Smooth muscle cell (in vitro differentiated cells): Measurements from ENCODE around the gene ZCCHC2. TPM values are rescaled to one million over a fixed set of nuclear protein-coding genes. Genes with fewer than 3 reads are reported as not detected.

ENCODE experiments used
- DNase-seq: peaks from one replicate; lab custom pipeline; 2025; ENCODE audit not compliant: unreplicated experiment; lab: John Stamatoyannopoulos, UW
- H2AFZ ChIP-seq: fragments of 200-600 bp; sonication (generic); 2 replicates; pipeline ENCODE4 v1.6.0; 2016; ENCODE audit warnings: antibody characterized with exemption, low read depth, mild to moderate bottlenecking
- H3F3A ChIP-seq: fragments of 200-600 bp; sonication (generic); 2 replicates; pipeline ENCODE4 v1.6.0; 2017; ENCODE audit warnings: antibody characterized with exemption, low read depth
- H3K27ac ChIP-seq: fragments of 200-600 bp; sonication (generic); 2 replicates; pipeline ENCODE4 v1.5.1; 2016; ENCODE audit warnings: low read depth, mild to moderate bottlenecking
- H3K27me3 ChIP-seq: fragments of 200-600 bp; sonication (generic); 2 replicates; pipeline ENCODE4 v1.6.1; 2016; ENCODE audit warnings: low read depth, mild to moderate bottlenecking
- H3K36me3 ChIP-seq: fragments of 200-600 bp; sonication (generic); 2 replicates; pipeline ENCODE4 v1.5.1; 2016; ENCODE audit warnings: low read depth
- H3K4me1 ChIP-seq: fragments of 200-600 bp; sonication (generic); 2 replicates; pipeline ENCODE4 v1.5.1; 2016; ENCODE audit warnings: low read depth
- H3K4me2 ChIP-seq: fragments of 200-600 bp; sonication (generic); 2 replicates; pipeline ENCODE4 v1.6.0; 2016; ENCODE audit warnings: mild to moderate bottlenecking
- H3K4me3 ChIP-seq: fragments of 200-600 bp; sonication (generic); 2 replicates; pipeline ENCODE4 v1.5.1; 2016; ENCODE audit warnings: mild to moderate bottlenecking
- H3K79me2 ChIP-seq: fragments of 200-600 bp; sonication (generic); 2 replicates; pipeline ENCODE4 v1.6.0; 2016; ENCODE audit warnings: low read depth, mild to moderate bottlenecking
- H3K9ac ChIP-seq: fragments of 200-600 bp; sonication (generic); 2 replicates; pipeline ENCODE4 v1.6.0; 2016; ENCODE audit warnings: low read depth
- H3K9me3 ChIP-seq: fragments of 200-600 bp; sonication (generic); replicated peaks from 2 replicates; pipeline ENCODE4 v1.5.1; 2016; ENCODE audit warnings: low read depth
- H4K20me1 ChIP-seq: fragments of 200-600 bp; sonication (generic); 2 replicates; pipeline ENCODE4 v1.6.0; 2016; ENCODE audit warnings: low read depth
- CTCF ChIP-seq: fragments of 200-600 bp; sonication (generic); IDR thresholded peaks from 2 replicates; pipeline ENCODE4 v1.5.1; 2017; ENCODE audit warnings: borderline replicate concordance, mild to moderate bottlenecking, antibody characterized with exemption; ENCODE audit not compliant: insufficient read depth, poor library complexity, severe bottlenecking
- WGBS: methylation state at CpG from one replicate; pipeline ENCODE4 v1.1.7; 2016; ENCODE audit warnings: low lambda C conversion rate; 5-methylcytosine and 5-hydroxymethylcytosine counted together
- polyA plus RNA-seq: library from polyadenylated mRNA; unstranded; fragments of >200 nt; fragmentation: Nextera tagmentation; extraction: Ambion mirVana; gene quantifications from 2 replicates; pipeline ENCODE4 v1.2.1, GENCODE V29; 2016
- total RNA-seq: library from RNA; depleted of rRNA; stranded (reverse); fragments of >200 nt; gene quantifications from 2 replicates; pipeline ENCODE4 v1.2.3, GENCODE V29; 2014

Gene ZCCHC2
- total and polyA plus RNA-seq, 2 experiments from 2014 or later: 0.74 to 8.1 TPM

GRCh38 chr18:62522178-62522503 is 684 bp upstream of the ZCCHC2 start:
- DNase-seq: no peak
- peak overlapping the region; percentile 91 for H3K4me3 ChIP-seq
- H3K9ac ChIP-seq: peak overlapping the region; percentile 69
- peak overlapping the region; percentile 99 for H2AFZ ChIP-seq
- peak overlapping the region; percentile 83 for H3K4me2 ChIP-seq
- peak overlapping the region; percentile 85 for H3K27ac ChIP-seq
- TF ChIP-seq CTCF: no peak
- peaks cover 14% of the 10 kb centered on the region for H3K79me2 ChIP-seq
- no peaks in the 10 kb centered on the region for H3K36me3 ChIP-seq
- H4K20me1 ChIP-seq: peaks cover 9% of the 10 kb centered on the region
- H3F3A ChIP-seq: peaks cover 5% of the 10 kb centered on the region
- peaks cover 6% of the 10 kb centered on the region for H3K27me3 ChIP-seq
- WGBS: under 1% methylated on average over 31 of the region's 32 CpGs
- peaks cover 17% of the 10 kb centered on the region for H3K4me1 ChIP-seq
- no peaks in the 10 kb centered on the region for H3K9me3 ChIP-seq

- H3K9me3 ChIP-seq: no peaks in the 10 kb centered on the region
- WGBS: 0% methylated on average over 20 of the region's 62 CpGs
- peak overlapping the region; percentile 83 for H3K4me2 ChIP-seq
- peak overlapping the region; percentile 91 for H3K4me3 ChIP-seq
- H3K9ac ChIP-seq: no peak overlapping the region
- peaks cover 7% of the 10 kb centered on the region for H3F3A ChIP-seq
- peaks cover 18% of the 10 kb centered on the region for H3K79me2 ChIP-seq
- H3K4me1 ChIP-seq: peaks cover 18% of the 10 kb centered on the region
- H4K20me1 ChIP-seq: peaks cover 9% of the 10 kb centered on the region
- peak overlapping the region; percentile 85 for H3K27ac ChIP-seq
- no peaks in the 10 kb centered on the region for H3K36me3 ChIP-seq
- no peak for TF ChIP-seq CTCF
- peaks cover 6% of the 10 kb centered on the region for H3K27me3 ChIP-seq
- DNase-seq: no peak
- no peak overlapping the region for H2AFZ ChIP-seq
Observed at GRCh38 chr18:62523255-62523588, 397 bp downstream of the ZCCHC2 start.

GRCh38 chr18:62523631-62524439 is 1.0 kb downstream of the ZCCHC2 start:
- peak; percentile 28 for DNase-seq
- peak overlapping the region; percentile 77 for H2AFZ ChIP-seq
- H3K9me3 ChIP-seq: no peaks in the 10 kb centered on the region
- H4K20me1 ChIP-seq: peaks cover 9% of the 10 kb centered on the region
- peak overlapping the region; percentile 31 for H3K9ac ChIP-seq
- peak overlapping the region; percentile 98 for H3K4me2 ChIP-seq
- H3K27me3 ChIP-seq: peaks cover 6% of the 10 kb centered on the region
- H3K4me3 ChIP-seq: peak overlapping the region; percentile 86
- H3F3A ChIP-seq: peaks cover 7% of the 10 kb centered on the region
- peaks cover 23% of the 10 kb centered on the region for H3K79me2 ChIP-seq
- H3K27ac ChIP-seq: no peak overlapping the region
- no peak for TF ChIP-seq CTCF
- H3K36me3 ChIP-seq: no peaks in the 10 kb centered on the region
- WGBS: 1% methylated on average over 87 of the region's 100 CpGs
- peaks cover 18% of the 10 kb centered on the region for H3K4me1 ChIP-seq
